AG09319 (cell line): ENCODE results near the gene GAS2L3.

Source experiments
- DNase-seq: peaks from one replicate; pipeline ENCODE4 v3.0.0-alpha.2; 2010; ENCODE audit warnings: low read depth; ENCODE audit errors: extremely low read depth
- TF ChIP-seq, protein P1 (sequence below): IDR thresholded peaks from 2 replicates; pipeline ENCODE4 v1.5.1; 2011; ENCODE audit warnings: low read depth, mild to moderate bottlenecking, inconsistent platforms, low read length, moderate library complexity

The GAS2L3 gene

DNA sequence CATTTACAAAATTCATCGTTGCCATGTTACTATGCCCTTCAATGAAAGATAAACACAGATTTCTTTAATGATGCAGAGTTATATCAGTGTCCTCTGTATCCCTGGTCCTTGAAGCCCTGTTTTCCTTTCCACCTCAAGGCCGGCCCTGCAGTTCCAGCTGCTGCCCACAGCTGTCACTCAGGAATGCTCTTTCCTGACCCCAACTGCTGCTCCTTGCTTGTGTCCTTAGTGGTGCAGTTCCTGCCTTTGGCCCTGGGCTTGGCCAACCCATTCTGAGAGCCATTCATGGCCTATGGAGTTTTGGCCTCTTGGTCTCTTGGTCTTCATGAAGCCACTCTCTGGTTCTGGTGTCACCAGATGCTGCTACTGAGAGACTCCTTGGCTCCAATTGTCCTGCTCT, 93.1 kb downstream of the GAS2L3 start:
- TF ChIP-seq, protein P1, sequence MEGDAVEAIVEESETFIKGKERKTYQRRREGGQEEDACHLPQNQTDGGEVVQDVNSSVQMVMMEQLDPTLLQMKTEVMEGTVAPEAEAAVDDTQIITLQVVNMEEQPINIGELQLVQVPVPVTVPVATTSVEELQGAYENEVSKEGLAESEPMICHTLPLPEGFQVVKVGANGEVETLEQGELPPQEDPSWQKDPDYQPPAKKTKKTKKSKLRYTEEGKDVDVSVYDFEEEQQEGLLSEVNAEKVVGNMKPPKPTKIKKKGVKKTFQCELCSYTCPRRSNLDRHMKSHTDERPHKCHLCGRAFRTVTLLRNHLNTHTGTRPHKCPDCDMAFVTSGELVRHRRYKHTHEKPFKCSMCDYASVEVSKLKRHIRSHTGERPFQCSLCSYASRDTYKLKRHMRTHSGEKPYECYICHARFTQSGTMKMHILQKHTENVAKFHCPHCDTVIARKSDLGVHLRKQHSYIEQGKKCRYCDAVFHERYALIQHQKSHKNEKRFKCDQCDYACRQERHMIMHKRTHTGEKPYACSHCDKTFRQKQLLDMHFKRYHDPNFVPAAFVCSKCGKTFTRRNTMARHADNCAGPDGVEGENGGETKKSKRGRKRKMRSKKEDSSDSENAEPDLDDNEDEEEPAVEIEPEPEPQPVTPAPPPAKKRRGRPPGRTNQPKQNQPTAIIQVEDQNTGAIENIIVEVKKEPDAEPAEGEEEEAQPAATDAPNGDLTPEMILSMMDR = no peak
- DNase-seq = no peak

DNA sequence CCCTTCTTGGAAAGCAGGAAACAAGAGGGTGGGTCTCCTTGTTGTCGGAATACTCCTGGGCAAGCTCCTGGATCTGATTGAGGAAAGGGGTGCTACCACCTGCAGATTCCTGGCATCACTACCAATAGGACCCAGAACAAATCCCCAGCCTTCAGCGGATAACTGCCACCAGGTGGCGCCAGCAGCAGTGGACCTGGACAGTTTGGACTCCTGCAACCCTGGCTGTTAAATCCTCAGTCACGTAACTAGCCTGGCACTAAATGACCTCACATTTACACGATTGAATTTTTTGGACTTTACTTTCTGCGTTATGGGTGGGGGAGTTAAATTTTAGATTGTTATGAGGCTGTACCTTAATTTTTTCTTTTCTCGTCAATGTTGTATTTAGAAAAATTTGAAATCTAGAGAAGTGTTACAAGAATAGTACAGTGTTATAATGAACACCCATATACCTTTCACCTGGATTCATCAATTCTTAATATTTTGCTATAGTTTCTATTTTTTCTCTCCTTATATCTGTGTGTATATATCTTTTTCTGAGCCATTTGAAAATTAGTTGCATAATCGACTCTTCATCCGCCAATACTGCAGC, 95.6 kb downstream of the GAS2L3 start:
- TF ChIP-seq, protein P1 = peak; percentile 89
- no peak for DNase-seq

DNA sequence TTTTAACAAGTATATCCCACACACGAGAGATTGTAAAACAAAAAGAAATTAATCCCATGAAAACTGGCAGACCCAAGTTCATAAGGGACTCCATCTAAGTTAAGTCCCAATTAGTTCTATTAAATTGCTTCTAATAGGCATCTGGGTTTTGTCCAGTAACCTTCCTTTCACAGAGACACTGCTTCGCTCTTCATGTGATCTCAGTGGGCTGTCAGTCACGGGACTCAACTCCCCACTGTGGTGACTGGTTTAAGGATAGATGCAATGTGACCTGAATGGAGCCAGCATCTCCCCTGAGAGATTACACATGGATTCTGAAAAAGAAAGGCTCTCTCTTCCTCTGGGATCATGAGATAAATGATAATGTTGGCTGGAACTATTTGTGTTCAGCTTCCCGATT, 96.4 kb downstream of the GAS2L3 start:
- no peak for DNase-seq
- TF ChIP-seq, protein P1 = no peak

DNA sequence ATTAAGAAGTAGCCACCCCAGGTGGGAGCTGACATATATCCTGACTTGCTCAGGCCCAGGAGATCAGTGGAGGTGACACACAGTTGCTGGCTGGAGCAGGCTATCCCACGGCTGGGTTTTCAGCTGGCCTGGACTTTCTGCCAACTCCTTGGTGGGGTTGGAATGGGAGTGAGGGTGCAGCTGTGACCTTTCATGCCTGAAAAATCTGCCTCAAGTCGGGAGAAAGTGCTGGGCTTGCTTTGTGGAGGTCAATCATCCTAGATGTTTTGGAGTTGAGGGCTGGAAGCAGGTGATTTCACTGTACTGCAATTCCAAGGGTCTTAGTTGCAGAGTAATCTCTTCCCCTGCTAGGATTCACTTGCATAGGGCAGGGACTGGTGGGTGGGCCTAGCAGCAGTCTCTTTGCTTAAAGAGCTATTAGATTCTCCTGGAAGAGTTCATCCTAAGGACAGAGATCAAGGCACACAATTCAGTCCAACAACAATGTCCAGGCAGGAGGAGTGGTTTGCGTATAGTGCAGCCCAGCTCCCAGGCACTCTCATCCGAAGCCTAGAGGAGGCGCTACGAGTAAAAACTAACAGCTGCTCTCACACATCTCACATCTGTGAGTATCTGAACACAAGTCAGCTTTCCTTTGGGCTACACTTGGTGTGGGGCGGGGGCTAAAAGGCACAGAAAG, 98.1 kb downstream of the GAS2L3 start:
- TF ChIP-seq, protein P1 = no peak
- no peak for DNase-seq

DNA sequence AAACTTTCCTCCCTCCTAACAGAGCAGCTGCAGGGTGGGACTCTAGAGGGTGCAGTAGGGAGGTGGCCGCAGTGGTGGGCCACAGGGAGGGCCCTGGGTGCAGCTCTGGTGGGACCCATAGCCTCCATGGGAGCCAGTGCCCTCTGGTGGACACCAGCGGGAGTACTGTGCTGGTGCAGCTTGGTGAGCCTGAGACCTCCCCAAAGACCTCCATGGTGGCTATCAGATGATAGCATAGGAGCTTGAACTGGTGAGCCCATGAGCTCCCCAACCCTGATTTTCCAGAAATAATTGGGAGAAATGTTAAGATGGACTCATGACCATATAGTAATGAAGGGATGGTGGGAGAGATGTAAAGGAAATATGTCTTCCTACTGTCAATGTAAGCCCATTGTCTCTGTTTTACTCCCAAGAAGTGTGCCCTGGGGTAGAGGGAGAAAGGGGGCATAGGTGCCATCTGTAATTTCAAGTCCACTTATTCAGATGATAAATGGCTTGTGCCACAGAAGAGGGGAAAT, 98.7 kb downstream of the GAS2L3 start:
- TF ChIP-seq, protein P1 = peak; percentile 47
- DNase-seq = no peak

DNA sequence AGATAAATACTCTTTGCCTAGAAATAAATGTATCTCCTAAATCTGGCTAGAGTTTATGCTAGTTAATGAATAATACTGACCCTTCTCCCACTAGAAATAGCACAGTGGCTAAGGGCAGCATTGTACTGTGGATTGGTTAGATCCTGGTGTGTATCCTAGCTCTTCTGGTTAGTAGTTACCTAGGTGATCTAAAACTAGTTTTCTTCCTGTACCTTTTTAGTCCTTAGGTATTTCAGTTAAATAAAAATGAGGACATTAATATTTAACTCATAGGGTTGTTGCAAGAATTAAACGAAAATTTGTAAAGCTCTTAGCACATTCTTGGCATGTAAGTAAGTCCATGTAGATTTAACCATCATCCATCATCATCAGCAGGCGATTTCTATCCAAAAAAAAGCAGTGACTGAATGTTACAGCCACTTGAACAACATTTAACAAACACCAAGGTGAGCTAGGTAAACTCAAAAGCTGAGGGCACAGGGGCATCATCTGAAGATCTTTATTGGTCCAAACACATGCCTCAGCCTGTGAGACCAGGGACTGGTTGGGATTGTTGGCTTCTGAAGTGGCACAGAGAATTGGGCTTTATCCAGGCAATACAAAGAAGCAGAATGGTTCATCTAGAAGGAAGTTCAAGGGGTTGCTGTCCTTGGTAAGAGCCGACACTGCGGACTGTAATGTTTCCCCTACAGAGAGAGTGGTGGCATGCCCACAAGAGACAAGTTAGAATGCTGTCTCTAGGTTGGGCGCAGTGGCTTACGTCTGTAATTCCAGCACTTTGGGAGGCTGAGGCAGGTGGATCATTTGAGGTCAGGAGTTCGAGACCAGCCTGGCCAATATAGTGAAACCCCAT, 100.8 kb downstream of the GAS2L3 start:
- TF ChIP-seq, protein P1 = no peak
- DNase-seq = no peak
